Activated CD4-positive, alpha-beta T cell treated with anti-CD3 and anti-CD28 coated beads, Interleukin-2, Interleukin-4, amounts not matched to agents 100 ng/mL and 50 ng/mL, durations not matched to agents 16 hours and 8 hours (primary cell): ENCODE data around the gene FOXO3.
"Not testable (repeated sequence)": the region's sequence is repeated elsewhere in the genome, so short reads cannot be mapped to it uniquely, and the experiment has no call there.

Experiments
- DNase-seq: peaks from one replicate; pipeline ENCODE4 v3.0.0-alpha.2; 2020; ENCODE audit warnings: low spot score

Gene FOXO3

DNA sequence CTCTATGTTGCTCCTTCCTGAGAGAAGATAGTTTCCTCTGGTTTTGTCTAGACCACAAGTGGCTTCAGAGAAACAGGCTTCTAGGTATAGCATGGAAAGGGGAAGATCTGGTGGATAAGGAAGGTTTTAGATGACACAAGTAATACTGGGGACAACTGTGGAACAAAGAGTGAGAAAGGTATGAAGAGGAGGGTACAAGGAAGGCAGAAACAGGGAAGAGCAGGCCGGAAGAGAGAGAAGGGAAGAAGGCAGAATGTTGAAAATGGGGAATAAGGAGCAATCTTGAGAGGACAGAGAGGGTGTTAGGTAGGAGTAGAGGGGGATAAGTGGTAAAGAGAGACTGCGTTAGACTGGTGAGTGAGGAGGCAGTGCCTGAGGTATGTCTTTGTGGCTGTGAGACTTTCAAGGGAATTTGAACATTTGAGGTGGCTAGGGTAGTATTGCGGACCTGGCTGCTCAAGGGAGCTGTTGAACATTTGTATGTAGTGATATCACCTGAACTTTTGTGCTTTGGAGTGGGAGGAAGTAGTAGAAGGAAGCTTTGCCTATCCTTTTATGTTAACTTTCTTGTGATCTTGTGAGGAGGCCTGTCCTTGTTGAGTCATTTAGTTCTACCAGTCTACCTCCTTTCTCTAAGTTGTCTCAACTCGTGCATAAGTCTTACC, 69.5 kb downstream of the FOXO3 start:
- DNase-seq, result peak; percentile 44

DNA sequence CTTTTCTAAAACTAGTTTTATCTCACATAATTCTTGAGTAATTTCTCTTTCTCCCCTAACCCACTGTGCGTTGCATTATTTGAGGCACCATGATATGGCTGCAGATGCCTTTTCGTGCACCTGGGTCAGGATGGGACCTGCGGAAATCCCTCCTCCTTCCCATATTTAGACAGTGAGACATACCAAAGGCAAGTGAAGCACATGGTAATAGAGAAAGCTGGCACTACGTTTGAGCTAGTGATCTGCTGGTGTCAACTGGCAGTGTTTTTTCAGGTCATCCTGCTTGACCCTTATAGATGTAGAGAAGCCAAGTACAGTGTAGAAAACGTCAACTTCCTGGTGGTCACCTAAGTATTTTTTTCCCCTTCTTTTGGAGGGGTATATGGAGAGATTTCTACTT, 71.7 kb downstream of the FOXO3 start:
- DNase-seq, result no peak

DNA sequence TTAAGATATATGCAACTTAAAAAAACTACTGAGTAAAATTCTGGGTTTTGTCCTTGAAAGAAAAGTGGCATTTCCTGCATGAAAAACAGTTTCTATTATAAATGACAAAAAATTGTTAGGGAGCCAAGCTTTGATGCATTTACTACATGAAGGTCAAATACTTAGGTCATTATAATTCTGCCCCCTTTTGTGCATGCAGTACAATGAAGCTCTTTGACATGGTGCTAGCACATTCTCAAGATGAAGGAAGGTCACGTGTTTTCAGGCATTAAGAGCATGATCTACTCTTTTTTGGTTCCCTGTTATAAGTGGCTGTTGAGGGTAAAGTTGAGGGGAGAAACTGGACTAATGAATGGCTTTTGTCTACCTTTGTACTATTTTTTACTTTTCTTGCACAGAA, 72.7 kb downstream of the FOXO3 start:
- no peak for DNase-seq

DNA sequence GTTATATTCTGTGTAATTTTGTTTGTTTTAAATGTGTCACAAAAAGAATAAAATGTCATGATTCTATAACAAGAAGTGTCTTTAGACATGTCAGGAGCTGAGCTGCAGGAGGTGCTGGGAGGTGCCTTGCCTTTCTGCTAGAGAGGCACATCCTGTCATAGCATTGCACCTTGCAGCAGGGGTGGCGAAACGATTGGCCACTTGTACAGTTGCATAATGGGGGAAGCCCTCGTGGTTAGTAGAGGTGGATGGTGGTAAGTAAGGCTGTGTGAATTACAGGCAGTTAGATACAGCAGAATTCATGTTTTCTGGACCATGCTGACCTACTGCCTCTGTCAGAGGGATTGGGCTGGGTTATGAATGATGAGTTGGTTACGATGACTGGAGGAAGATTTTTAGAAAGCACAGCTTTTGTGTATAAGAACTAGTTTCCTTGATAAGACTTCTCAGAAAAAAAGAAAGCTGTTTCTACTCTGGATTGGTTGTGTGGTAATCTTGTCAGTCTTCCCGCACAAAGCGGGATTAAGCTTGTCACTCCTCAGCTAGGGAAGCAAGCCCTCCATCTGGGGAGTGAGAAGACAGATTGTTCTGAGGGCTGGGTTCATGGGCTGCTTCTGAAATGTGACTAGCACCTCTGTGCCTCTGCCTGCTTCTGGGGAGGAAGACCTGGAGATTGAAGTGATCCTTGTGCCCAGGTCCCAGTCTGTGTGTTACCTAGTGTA, 74.9 kb downstream of the FOXO3 start:
- peak; percentile 15 for DNase-seq

DNA sequence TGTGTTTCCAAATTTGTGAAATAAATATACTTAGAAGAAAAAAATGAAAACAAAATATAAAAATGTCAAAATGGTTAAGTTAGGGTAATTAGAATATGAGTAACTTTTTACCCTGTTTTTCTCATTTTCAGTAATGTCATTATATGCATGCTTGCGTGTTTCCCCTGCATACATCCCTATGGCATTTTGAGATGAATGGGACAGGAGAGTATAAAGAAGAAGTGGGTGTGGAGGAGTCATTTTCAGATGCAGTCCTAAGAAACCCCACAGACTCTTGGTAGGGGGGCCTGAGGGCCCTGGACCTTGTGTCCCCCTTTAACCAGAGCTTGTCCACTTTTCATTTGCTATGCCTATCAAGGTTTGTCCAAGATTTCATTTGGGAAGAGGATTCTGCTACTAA, 77.2 kb downstream of the FOXO3 start:
- no peak for DNase-seq

DNA sequence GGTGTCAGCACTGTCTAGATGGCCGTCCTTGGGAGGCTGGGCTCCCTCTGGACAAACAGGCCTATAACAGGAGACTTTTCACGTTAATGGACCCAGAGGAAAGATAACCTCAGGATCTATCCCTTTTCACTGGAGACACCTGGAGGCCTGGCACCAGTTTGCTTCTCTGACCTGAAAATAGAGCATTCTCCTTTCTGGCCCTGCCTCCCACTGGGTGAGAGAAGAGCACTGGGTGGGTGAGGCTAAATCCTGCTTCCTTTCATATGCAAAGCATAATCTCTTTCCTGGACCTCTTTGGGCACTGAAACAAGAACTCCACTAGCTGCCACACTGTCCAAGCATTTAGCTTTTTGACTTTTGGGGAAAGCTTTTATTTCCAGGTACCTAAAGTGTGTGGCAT, 78.3 kb downstream of the FOXO3 start:
- no peak for DNase-seq

DNA sequence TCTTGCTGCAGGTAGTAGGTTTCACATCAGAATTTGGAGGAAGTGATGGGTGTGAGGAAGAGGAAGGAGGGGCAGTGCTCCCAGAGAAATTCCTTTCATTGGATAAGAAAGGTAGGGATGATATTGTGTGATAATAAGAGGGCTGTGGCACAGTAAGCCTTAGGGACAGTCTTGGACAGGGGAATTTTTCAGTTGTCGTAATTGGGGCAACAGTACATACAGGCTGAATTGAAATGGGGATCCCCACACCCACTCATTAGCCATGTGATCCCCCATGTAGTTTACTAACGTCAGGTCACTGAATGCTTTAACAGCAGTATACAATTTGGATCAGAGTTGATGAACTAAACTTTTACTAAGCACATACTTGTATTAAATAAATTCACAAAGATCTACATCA, 79.4 kb downstream of the FOXO3 start:
- no peak for DNase-seq

DNA sequence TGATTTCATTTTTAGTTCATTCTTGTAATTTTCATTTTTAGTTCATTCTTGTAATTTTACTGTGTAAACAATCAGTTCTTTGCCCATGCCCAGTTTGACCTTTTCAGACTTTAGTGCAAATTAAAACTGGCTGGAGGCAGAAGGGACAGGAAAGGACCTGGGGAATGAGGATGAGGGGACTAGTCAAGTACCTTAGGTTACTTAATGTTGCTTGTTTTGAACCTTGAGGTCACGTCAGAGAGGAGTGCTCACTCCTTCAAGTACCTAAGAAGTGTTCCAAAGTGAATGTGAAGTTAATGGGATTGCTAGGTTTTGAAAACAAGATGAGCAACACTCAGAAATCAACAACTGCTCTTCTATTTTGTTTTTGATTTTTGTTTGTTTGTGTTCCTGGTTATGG, 82.5 kb downstream of the FOXO3 start:
- no peak for DNase-seq

DNA sequence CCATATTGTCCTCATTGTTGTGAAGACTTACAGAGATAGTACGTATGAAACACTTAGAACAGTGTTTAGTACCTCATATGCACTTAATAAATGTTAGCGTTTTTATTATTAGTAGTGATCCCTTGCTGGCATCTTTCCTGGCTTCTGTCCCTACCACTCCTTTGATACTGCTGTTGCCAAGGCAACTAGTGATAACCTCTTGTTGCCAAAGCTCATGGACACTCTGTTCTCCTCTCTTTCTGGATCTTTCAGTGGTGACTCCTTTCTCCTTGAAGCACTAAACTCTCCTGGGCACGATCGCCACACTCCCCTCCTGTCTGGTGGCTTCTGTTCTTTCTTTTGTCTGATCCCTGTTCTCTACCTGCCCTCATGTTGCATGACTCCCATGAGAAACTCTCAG, 83.5 kb downstream of the FOXO3 start:
- DNase-seq, result no peak

DNA sequence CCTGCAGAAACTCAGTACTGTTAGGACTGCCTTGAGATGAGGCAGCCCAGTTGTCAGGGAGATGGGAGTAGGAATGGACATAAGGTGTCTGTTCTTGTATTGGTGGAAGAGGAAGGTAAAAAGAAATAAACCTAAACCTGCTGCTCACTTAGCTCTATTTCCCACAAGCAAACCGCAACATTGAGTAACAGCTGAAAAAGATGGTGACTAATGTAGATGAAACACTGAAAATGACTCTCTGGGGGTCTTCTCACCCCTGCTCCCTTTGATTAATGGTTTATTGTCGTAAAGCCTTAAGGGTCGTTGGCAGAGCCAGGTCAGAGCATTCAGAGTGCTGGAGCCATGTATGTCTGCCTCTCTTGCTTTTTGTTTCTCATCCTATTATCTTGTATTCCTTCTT, 87.5 kb downstream of the FOXO3 start:
- no peak for DNase-seq

DNA sequence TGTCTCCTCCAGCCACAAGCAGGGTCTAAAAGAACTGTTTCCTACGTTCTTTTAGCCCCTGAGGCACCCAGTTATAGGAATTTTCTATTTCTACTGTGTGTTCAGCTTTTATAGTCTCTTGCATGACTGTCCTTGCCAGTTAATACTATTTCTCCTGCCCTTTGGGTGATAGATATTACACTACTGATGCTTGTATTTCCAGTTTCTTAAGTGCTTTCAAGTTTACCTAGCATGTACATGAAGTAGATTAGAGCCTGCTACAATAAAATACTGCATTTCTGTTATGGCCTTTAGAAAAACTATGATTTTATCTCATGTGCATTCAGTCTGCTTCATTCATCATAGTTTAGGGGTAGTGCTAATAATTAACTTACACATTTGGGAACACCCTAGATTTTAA, 89.6 kb downstream of the FOXO3 start:
- DNase-seq, result no peak

DNA sequence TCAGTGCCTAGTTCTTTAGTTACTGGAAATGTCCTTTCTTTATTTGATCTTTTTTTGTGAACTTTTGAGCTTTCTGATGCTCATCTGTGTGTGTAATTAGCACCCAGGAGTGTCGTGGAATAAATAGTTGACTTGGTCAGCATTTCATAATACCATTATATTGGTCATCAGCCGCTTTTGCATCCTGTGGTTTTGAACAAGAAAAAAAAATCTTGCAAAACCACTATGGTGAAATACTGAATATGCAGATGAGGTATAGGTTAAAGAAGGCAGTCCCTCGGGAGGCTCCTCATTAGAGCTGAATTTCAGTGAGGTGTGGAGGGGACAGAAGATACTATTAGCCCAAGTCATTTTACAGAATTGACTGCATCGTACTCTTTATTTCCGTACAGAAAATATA, 90.1 kb downstream of the FOXO3 start:
- DNase-seq, result no peak

DNA sequence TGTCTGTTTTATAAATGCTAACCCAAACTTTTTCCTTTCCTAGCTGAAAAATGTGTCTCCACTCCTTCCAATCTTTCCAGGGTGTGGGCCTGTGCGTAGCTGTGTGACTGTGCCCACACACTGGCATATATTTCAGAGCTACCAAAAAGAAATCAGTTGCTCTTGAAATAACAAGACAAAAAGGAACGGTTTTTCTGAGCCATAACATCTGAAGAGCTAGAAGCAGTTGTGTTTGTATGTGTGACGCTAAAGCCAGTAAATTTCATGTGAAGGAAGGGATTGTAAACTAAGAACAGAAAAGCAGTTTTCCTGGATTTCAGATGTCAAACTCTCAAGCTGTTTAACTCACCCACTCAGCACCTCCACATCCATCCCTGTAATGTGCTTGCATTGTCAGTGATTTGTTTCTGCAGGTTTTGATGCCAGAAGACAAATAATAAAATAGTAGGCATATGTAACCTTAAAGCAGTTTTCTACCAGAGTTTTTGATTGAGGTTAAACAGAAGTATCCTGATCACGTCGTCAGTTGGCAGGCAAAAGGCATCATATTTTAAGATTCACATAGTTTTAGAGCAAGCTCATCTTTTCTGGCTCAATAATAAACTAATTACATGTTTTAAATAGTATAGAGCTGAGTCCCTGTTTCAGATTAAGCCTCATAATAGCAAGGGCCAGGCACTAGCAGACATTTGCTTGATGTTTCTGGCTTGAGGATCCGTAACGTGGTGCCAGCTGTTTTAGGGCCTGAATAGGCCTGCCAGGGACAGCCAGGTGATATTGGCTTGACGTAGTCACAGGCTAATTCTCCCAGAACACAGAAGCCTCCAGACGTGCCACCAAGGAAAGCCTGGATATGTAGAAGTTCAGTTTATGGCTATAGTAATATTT, 90.9 kb downstream of the FOXO3 start:
- DNase-seq, result no peak

DNA sequence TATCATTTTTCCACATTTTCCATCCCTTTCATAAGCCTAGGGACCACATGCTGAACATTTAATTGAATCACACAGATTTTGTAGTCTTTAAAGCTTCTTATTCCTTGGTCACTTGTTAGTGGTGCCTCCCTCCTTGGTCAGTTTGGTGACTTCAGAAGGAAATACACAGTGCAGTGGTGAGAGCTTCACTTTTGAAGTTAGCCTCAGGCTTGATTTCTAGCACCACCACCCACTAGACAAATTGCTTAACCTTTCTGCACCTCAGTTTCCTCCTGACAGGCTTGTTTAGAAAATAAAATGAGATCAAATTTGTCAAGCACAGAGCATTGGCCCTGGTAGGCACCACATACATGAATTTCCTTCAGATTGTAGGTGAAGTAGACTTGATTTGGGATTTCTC, 91.7 kb downstream of the FOXO3 start:
- no peak for DNase-seq

DNA sequence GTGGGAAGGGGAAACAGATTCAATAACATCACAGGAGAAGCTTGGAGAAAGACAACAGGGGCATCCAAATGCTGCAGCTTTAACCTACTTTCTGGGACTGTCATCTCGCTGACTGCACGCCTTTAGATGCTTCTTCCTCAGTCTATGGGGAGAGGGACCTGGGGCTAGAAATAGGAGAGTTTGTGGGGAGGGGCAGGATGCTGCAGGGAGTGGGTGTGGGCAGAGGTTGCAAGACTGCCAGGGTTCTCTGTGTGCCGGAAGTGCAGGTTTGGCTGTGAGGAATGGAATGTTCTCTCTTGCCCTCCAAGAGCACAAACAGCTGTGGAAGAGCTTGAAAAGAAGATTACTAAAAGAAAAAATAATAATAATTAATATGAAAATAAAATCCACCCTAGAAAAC, 93.2 kb downstream of the FOXO3 start:
- DNase-seq, result no peak

DNA sequence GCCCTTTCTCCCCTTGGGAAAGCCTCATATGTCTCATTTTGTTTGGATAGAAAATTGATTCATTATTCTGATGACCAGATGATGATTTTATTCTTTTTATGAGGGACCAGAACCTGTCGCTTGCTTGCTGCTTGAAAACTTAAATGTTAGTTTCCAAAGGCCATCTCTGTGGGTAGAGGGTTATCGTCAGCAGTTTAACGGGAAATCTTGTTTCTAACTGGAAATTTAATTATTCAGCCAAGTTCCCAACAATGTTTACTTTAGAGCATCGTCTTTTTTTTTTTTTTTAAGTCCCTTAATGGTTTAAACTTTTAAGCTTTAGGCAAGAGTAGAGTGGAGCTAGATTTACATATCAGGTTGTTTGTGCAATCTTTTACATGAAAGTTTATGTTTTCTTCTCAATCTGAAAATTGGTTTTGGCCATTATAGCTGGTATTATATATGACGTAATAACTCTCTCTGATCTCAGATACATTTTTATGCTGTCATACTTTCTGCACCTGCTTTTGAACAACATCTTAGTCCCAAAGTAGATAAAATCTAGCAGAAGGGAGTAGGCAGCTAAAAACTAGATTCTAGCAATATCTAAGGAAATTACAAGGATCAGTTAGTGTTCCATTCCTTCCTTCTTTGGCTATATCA, 93.9 kb downstream of the FOXO3 start:
- no peak for DNase-seq

DNA sequence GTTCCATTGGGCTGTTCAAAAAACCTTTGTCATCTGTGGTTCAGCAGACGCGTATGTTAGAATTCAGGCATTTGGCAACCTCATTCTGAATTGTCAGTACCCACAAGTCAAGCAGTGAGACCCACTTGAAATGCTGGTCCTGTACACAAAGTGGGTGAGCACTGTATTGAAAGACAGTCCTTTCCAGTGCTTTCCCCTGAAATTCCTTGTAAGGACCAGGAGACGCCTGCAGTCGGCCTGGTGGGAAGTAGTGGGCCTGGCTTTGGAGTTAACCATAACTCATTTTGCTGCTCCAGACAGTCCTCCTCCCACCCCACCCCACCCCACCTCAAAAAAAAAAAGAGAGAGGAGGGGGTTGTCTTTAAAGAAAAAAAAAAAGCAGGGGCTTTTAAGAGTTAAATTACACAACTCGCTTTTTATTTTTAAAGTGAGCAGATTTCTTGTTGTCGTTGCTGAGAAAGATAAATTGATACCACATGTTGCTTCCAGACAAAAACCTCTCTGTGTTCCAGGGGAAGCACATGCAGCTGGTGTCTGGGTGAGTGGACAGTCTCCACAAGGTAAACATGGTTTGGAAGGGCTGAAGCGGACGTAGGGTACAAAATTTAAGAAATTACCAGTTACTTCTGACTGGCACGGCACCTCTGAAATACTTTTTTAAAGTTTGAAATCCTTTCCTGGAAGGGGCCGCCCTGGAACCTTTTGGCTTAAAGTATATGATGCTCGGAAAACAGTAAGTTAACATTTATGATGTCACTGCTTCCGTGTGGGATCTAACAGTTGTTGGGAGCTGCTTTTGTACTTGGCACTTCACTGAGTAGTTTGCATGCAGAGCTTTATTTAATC, 95.3 kb downstream of the FOXO3 start:
- no peak for DNase-seq

DNA sequence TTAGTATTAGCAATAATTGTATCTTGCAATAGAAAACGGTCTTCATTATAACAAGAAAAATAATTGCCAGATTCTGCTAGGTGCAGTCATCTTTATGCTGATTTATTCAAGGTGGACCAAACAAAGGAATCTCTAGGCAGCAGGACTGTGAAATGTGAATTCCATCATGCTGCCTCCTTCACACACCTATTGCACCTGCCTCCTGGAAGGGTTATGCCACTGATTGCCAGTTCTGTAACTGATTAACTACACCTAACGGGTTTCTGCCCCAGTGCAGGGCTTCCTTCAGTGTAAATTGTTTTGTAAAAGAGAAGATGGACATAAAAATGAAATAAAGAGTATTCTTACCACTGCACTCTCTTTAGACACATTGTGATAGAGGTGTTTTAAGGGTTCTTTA, 96.1 kb downstream of the FOXO3 start:
- no peak for DNase-seq

DNA sequence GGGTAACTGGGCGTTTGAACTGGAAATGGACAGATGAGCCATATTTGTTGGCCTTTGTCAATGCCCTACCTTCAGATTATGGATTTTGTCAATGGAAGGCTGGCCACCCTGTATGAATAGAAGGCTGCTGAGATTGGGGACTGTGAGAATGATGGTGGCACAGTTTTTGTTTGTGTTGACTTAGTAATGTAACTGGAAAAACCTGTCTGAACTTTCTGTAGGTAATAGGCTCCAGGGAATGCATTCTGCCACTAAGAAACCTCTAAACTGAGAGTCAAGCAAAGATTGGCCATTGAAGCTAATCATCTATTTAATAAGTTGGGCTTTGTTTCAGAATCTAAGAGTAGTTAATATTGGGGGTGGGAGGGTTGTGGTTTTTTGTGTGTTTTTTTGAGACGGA, 97.5 kb downstream of the FOXO3 start:
- DNase-seq, result no peak

DNA sequence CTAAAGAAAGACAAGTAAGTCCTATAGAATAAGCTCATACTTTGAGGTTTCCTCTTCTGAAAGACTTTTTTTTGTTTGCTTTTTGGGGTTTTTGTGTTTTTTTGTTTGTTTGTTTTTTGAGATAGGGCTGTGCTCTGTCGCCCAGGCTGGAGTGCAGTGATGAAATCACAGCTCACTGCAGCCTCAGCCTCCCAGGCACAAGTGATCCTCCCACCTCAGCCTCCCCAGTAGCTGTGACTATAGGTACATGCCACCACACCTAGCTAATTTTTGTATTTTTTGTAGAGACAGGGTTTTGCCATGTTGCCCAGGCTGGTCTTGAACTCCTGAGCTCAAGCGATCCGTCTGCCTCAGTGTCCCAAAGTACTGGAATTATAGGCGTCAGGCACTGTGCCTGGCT, 98.1 kb downstream of the FOXO3 start:
- not testable (repeated sequence) for DNase-seq

DNA sequence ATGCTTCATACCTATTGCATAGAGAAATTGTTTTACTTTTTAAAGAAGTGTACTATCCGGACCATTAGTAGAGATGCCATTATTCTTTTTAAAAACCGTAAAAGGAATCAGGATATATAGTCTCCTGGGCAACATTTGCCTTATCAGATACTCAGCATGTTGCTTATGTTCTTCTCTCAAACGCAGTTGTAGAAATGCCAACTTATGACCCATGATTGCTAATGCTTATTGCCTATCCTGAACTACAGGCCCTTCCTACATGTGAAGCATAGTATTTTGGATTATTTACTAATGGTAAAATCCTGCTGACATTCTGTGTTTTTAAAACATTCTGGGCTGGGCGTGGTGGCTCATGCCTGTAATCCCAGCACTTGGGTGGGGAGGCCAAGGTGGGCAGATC, 99.5 kb downstream of the FOXO3 start:
- no peak for DNase-seq

DNA sequence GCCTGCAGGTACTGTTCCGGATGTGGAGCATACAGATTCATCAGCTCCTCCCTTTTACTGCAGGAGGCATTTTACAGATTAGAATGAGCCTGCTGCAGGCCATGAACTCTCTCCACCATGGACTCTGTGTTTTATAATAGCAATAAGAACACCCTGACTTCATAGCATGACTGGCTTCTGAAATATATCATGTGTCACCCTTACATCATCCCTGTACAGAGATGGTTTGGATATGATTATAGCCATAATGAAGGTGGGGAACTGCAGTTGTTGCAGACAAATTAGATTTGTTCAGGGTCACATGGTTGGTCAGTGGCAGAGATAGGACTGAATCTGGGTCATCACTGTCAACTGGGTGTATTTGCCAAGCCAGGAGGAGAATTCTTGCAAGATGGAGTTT, 100.7 kb downstream of the FOXO3 start:
- DNase-seq, result peak; percentile 27
